Measurements from ENCODE around the gene CHIT1.

CHIT1 gene

DNA sequence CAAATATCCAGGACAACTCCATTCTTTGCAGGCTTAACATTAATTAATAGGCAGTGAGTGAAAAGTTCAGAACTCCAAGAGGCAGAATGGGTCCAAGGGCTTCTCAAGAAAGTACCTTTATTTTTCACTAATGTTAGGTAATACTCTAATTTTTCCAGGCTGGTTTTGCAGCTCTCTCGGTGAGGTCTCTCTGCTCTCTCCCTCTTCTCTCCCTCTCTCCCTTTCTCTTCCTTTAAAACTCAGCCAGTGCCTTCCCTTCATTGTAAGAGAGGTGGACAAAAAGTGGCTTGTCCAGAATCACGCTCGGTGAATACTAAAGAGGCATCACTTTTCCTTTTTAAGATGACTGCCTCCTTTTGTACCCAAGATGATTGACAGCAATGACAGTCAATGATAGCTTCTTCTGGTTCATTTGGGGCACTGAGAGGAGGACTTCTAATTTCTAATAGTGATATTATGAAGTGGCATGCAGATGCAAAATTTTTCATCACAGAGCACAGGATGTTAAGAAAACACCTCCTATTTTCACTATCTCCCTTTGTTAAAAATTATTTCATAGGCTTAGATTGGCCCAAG lies 41.7 kb downstream of the CHIT1 start:
- no peak for DNase-seq

DNA sequence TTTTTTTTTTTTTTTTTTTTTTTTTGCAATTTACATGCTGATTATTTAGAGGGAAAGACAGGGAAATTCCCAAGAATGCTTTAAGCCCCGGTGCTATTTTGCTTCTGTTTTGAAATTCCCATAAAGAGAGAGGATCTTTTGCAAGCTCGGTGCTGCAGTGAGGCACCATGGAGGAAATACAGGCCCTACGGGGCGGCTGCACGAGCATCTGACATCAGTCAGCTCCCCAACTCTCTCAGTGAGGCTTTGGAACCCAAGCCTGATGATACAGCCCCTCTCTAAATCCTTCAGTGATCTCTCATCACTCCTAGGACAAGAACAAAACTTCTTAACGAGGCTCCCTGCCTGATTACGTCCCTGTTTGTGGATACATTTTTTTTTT lies 42.2 kb downstream of the CHIT1 start:
- no peak for DNase-seq

DNA sequence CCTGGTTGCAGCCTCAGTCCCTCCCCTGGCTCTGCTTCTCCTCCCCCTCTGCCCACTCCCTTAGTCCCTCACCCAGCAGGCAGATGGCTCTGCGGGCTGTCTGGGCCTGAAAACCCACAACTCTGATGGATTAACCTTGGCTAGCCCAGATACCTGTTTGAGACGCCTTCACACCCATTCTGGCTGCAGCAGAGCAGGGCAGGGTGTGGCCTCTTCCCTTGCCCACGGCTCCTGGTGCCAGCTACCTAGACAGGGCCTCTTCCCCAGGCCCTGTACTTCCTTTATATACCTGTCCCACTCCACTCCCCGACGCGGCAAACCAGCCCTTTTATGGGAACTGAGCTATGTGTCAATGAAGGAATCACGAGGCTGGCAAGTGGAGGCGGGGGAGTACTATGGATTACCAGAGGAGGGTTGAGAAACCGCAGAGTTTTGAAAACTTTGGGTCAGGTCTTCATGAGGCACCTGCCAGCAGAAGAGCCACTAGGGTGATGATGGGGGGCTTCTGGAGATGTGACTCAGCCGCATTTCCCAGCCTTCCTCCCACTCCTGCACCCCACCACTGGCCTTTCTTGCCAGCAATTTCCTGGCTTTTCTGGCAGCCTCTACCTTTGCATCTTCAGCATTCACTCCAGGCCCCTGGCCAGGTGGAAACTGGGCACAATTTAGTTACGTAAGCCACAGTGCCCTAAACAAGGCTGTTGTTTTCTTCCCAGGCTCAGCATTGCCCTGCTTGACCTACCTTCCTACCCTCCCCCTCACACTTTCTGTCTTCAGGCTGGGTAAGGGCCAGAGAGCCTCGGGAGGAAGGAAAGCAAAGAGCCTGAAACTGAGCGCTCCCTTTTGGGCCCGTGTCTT lies 42.8 kb downstream of the CHIT1 start, which contains the start of gene CHI3L1:
Gene CHI3L1, minus strand, starts transcription at position 259 of the 858 bp plus-strand sequence. Its CDS starts 81 bp downstream, at position 178.
- DNase-seq, result no peak

DNA sequence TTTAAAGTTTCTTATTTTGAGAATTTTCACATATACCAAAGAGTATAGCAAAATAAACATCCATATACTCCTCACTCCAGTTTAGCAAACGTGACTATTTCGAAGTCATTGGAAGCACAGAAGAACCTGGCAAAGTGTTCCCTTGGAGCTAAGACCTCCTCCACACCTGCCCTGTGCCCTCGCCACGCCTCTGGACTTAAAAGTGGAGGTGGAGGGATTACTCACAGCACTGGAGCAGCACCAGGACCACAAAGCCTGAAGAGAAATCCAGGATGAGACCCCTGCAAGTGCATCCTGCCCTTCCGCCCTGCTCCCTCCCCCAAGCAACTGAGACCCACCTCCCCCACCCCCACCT lies 43.4 kb downstream of the CHIT1 start:
- no peak for DNase-seq

DNA sequence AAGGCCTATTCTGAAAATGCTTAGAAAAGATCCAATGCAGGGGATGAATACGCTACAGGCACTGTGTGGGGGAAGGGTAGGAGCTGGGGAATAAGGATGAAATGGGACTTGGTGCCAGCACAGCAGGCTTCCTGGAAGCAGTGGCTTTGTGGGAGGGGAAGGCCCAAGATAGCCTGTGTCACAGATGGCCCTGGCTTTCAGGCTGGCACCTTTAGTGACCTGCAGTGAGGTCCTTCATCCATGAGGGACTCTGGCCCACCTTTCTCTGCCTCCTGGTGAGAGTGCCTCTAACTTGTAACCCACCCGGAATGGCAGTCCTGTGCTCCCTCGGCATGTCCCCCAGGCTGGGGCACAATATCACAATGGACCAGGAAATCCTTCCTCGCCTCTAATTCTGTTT lies 43.9 kb downstream of the CHIT1 start:
- DNase-seq, result no peak

DNA sequence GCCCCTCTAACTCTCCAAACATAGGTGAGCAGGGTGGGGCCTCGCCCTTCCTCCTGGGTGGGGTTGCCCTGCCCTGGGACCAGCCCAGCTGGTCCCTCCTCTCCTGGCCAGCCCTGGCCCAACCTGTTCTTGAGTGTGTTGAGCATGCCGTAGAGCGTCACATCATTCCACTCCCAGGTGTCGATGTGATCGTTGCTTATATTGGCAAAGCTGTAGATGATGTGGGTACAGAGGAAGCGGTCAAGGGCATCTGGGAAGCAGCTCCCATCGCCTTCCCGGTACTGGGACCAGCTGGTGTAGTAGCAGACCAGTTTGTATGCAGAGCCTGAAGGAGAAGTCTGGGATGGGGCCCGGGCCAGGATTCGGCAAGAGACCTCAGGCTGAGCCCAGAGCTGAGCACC lies 44.4 kb downstream of the CHIT1 start:
- no peak for DNase-seq

DNA sequence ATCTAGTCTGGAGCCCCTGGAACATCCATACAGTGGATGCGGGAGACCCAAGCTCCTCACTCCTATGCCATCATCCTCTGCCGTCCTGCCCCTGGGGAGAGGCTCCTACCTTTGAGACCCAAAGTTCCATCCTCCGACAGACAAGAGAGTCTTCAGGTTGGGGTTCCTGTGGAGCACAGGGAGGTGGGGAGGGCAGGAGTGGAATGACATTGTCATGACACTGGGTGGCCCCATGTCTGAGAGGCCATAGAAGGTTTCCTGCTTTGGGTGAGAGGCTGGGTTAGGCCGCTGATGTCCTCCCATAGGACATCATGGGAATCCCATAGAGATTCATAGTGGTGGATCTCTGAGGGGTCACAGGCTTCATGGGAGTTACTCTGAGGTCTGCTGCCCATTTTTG lies 45.0 kb downstream of the CHIT1 start:
- no peak for DNase-seq

DNA sequence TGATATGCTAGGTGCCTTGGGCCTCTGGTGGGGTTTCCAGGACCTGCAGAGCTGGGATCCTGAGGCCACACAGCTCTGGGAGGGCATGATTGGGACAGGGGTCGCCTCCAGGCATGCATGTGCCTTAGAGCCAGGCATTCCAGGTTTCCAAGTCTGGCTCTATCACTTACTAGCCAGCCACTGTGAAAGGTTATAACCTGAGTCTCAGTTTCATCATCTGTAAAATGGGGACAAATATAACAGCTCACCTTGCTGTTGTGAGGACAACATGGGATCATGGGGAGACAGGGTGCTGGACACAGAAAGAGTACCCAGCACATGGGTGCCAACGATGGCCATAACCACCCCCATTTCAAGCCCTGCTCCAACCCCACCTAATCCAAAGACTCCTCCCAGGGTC lies 45.6 kb downstream of the CHIT1 start:
- DNase-seq, result no peak

DNA sequence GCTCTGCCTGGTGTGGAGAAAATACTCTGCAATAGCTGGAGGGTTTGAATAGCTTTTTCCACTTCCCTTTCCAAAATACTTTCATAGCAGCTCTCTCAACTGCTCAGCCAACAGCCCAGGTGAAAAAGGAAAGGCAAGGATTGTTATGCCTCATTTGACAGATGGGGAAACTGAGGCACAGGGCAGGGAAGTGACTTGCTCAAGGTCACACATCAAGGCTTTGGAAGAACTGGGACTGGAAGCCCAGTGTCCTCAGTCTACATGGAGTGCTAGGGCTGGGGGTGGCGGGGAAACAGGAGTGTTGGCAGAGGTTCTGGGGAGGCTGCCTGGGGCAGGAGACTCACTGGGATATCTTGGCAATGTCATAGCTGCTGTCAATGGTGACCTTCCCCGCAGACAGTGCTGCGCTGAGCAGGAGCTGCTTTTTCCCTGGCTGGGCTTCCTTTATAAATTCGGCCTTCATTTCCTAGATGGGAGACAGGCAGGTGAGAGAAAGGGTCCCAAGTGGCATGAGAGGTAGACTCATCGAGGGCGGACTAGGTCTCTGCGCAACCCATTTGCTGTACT lies 47.0 kb downstream of the CHIT1 start:
- DNase-seq, result no peak

DNA sequence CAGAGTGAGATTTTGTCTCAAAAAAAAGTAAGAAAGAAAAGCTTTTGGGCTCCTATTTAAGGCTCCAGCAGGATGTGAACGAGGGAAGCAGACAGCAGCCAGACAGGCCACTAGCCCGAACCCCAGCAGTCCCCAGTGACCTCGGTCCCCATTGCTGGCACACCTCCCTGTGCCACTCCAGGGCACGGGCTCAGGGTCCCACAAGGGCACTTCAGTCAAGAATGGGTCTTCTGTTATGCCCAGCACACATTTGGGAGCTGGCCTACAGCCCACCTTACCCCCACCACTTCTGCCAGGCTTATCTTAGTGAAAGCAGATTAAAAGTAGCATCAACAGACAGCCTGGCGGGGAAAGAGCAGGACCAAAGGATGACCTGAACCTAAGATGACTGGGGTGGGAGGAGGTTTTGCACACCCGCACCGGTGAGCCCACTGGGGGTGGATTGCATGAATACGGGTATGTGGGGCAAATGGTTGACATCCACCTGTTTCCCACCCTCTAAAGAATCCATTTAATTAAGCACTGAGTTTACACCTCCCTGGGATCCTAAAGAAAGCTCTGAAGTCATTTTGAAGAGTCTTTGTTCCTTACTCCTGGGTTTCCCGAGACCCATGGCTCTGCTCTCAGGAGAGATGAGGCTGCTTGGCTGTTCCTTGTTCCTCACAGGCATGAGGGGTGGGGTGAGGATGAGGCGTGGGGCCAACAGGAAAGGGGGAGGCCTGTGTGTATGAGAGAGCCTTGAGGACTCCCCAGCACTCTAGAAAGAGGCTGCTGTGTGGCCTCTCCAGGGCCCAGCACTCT lies 47.7 kb downstream of the CHIT1 start:
- DNase-seq, result no peak

DNA sequence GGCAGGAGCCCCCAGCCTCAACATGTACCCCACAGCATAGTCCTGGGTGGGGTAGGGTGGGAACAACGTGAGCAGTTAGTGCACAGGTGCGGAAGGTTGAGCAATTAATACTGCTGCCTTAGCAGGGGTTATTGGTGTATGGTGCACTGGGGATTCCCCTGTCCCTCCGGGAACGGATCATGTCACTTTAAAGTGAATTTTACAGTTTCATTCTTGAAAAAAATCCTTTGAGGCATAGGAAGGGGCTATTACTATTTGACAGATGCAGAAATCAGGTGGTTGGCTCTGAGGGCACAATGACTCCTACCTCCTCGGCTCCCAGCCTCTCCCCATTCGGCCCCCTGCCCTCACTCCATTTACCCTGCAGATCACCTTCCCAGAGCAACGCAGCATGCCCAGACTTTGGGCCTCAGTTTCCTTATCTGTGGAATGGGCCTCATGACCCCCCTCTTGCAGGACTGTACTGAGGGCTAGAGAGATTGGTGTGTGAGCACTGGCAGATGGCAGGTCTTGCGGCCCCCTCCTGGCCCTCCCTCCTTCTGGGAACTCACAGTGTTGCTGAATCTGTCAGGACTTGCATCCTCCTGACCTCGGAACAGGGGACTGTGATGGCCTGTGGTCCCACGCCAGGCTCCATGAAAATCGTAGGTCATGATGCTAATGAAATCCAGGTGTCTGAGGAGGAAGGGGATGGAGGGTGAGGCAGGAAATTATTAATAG lies 48.7 kb downstream of the CHIT1 start:
- DNase-seq, result no peak

DNA sequence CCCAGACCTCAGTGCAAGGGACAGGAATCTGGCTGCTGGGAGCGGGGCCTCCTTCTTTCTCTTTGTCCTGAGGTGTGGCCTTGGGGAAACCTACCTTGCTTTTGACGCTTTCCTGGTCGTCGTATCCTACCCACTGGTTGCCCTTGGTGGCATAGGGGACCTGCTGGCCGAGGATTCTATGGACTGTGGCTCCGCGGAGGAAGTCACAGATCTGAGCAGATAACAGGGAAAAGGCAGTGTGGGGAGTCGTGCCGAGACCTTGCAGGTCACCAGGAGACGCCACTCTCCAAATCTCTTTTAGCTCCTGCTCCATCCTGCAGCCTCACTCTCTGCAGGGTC lies 49.8 kb downstream of the CHIT1 start:
- DNase-seq, result no peak

DNA sequence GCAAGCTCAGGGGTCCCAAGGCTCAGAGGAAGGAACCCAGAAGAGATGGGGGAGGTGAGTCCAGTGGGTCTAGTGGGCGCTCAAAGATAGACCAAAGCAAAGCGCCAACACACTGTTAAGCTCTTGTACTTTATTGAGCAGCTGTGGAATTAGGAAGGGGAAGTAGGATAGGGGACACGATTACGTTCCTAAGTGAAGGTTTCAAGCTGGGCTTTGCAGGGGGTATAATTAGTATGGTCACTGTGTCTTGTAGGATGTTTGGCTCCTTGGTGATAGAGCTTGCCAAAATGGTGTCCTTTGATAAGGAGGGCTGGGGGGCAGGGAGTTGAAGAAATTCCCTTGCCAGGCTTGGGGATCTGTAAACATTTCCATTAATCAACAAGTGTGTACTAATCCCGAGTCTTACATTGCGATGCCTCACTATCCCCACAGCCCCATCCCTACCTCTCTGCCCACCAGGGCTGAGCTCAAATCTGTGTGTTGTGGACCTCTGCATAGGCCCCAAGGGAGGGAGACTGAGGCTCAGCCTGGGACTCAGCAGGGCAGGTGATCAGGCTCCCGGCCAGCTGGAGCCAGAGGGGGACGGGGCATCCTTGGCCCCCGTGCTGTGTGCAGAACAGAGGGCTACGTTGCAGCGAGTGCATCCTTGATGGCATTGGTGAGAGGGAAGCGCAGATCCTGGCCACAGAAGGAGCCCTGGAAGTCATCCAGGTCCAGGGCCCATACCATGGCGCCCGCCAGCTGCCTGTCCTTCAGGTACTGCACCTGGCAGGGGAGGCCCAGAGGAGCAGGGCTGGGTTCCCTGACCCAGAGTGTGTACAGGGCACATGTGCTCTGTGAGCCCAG lies 50.4 kb downstream of the CHIT1 start:
- DNase-seq, result no peak

DNA sequence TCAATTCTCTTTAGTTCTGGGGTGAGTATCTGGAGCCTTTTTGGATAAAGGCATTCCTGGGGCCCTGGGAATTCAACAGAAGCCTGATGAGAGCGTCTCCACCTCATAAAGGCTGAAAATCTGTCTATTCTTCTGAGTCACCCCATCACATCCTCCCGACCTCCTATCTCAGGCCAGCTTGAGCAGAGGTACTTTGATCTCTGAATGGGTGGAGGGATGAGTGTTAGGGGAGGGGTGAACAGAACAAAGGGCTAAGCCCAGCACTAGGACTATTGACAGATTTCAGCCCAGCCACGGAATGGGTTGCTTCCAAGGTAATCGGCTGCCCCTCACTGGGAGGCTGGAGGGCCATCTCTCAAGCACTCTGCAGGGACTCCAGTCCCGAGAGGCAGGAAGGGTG lies 51.4 kb downstream of the CHIT1 start:
- DNase-seq, result peak; percentile 40

DNA sequence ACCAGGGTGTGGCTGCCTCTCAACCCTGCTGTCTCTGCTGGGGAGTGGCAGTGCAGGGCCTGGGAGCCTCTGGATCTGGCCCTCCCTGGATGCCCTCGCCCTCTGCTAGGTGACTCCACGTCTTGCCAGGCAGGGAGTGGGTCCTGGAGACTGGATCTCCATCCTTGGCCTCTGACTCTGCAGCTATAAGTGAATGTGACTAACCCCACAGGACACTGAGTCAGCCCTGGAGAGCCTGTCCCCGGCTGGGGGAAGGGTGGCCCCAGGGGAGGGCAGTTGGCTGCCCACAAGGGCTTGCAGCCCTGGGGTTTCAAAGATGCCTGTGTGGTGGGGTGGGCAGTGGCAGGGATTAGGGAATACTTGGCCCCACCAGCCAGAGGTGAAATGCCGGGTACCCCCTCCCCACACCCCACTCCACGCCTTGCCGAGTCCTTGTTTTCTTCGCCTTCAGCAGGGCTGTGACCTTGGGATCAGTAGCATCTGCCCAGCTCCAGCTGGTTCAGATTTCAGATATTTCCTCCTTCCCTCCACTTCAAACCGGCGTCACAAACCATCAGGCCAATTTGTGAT lies 51.9 kb downstream of the CHIT1 start:
- DNase-seq, result peak; percentile 38

DNA sequence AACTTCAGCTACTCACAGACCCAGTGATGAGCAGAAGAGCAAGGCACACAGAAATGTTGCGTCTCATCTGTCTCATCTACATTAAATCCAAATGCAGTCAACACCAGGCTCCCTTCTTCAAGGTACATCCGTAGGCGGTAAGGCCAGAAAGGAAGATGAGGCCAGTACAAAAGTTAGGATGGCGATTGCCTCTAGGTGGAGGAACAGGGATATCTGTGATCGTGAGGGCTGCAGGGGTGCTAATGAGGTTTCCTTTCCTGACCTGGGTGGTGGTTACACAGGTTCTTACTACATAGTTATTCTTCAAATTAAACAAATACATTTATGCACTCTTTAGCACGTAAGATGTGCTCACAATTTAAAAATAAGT lies 52.5 kb downstream of the CHIT1 start:
- DNase-seq, result no peak

DNA sequence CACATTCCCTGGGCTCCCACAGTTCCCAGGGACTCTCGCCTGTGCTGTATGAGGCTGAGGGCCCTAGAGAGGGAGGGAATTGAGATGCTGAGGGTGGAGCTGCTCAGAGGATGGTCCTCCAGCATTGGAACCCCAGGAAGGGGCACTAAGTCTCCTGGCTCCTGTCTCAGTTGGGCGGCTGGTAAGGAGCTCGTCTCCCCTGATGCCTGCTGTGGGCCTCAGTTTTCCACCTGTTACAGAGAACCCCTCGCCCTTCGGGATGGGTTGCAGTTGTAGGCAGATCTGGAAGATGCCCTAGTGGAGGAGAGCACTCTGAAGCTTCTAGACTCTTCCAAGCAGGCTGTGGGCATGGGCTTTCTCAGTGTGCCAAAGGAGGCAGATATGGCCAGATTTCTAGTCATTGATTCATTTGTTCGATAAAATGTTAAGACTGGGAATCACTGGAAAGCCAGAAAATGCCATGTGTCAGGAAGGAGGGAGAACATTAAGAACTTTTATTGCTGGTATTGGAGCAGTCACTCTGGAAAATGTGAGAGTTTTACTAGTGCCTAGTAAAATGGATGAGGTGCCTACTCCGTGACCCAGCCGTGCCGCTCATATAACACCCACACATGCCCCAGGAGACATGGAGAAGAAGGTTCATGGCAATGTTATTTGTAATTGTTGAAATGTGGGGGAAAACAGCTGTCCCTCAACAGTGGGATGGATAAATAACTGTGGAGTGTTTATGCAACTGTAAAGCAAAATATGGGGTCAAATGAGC lies 53.0 kb downstream of the CHIT1 start:
- no peak for DNase-seq

DNA sequence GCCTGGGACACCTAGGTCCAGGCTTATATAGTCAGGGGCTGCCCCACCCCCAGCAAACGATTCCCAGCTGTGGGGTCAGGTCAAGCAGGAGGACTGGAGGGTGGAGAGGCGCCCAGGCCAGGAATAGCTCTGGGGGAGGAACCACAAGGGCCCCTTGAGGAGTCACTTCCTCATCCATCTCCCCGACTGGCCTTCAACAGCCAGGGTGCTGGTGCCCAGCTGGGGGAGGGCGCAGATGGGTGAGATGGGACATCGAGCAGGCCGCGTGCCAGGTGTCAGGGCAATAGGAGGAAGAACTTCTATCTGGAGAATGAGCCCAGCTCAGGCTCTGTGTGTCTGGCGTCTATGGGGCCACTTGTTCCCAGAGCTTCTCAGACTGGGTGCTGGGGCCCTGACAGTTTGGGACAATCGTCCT lies 53.6 kb downstream of the CHIT1 start:
- DNase-seq, result no peak

DNA sequence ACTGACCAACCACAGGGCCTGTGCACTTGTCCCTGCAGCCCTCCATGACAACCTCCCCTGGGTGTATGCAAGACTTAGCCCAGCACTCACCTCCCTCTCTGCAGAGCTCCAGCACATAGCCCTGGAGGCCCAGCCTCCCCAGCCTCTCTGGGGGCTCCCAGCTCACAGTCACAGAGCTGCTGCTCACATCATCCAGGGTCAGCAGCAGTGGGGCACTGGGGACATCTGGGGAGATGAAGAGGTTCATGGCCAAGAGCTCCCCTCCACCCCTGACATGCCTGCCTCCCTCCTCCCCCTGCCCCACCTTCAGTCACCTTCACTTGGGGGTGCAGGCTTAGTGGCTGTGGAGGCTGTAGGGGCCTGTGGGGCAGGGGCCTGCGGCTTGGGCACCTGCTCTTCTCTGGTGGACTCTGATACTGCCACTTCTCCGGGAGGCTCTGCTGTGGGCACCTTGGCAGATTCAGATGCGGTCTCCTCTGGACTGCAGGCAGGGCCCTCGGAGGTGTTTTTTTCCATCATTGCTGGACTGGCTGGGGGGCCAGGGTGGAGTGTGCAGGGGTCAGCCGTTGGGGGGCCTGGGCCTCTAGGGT lies 54.1 kb downstream of the CHIT1 start, which contains the start of gene MYBPH:
Gene MYBPH, minus strand, starts transcription at position 590 of the 590 bp plus-strand sequence. Its CDS starts 71 bp downstream, at position 519.
- DNase-seq, result no peak

DNA sequence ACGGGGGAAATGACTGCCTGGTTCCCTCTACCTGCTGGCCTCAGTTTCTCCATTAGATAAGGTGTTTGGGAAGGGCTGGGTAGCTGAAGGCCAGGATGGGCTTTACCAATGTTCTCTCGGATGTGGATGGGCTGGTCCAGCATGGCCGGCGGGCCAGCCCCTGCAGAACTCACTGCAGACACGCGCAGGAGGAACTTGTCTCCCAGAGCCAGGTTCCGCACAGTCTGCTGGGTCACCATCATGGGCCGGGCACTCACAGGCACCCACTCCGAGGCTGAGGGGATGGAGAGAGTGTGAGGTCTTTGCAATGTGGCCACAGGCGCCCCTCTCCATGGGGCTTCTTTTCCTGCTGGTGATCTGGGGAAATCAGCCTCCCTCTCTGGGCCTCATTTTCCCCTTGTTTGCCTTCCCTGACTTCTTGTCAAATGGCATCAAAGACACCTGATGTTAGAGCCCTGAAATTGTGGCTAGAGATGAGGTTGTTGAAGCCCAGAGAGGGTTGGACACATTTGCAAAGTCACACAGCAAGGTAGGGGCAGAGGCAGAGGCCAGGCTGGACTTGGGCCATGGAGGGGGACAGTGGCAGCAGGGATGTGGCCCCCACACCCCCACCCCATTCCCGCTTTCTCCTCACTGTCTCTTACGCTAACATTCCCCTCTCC lies 55.0 kb downstream of the CHIT1 start:
- DNase-seq, result no peak

Measured in retina (tissue), 1 donor.